Measurements from ENCODE around the gene NCK1. TPM values are rescaled to one million over a fixed set of nuclear protein-coding genes. Genes with fewer than 3 reads are reported as not detected.
"Not testable (repeated sequence)": the region's sequence is repeated elsewhere in the genome, so short reads cannot be mapped to it uniquely, and the experiment has no call there.

The NCK1 gene
- polyA plus RNA-seq, 1 donor, result 29.4 TPM

GRCh38 chr3:136987398-136987980 is 125.5 kb downstream of the NCK1 start:
- not testable (repeated sequence) for DNase-seq (ENCODE audit: low read depth)

DNA sequence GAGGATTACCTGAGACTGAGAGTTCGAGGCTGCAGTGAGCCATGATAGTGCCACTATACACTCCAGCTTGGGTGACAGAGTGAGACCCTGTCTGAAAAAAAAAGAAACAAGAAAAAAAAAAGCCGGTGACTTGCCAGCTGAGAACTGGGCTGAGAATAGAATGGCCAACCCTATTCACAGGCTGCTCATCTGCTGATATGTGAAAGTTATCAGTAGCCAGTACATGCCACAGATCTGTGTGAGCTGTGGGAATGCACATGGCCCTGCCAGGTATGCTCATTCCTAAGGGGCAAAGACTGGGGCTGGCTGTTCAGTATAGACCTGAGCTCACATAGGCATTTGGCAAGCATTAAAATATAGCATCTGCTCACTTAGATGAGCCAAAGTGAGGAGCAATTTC is 126.6 kb downstream of the NCK1 start:
- DNase-seq (ENCODE audit: low read depth), result no peak

DNA sequence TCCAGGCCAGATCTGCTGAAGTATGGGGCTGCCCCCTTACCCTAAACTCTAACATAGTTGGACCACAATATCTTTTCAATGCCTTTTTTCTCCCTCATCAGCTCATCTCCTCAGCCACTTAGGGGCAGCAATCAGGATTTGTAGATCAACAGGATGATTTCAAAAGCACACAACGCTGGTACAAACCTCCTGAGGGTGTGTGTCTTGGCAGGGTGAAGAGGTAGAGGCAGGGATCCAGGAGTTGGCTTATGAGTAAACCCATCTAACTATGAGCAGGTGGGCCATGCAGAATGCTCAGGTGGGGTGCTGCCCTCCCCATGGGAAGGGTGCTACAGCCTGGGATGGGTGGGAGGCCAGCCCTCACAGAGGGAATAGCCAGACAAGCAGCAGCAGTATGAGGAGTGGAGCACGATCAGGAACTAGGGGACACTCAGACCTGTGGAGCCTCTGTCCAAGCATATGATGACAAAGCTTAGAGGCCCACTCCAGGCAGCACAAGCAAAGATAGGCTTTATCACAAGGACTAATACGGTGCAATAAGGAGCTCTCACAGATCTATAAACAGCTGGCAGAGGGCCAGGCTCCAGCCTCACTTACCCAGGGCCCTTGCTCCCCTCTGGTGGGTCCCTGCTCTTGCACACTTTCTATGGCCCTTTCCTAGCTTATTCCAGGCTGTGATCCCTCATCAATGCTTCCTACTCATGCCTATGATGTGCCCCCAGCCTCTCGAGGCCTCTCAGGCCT is 127.9 kb downstream of the NCK1 start:
- no peak for DNase-seq (ENCODE audit: low read depth)

GRCh38 chr3:136990826-136991225 is 128.8 kb downstream of the NCK1 start:
- DNase-seq (ENCODE audit: low read depth), result no peak

- DNase-seq (ENCODE audit: low read depth), result no peak
Observed at GRCh38 chr3:136992115-136992514, 130.1 kb downstream of the NCK1 start.

DNA sequence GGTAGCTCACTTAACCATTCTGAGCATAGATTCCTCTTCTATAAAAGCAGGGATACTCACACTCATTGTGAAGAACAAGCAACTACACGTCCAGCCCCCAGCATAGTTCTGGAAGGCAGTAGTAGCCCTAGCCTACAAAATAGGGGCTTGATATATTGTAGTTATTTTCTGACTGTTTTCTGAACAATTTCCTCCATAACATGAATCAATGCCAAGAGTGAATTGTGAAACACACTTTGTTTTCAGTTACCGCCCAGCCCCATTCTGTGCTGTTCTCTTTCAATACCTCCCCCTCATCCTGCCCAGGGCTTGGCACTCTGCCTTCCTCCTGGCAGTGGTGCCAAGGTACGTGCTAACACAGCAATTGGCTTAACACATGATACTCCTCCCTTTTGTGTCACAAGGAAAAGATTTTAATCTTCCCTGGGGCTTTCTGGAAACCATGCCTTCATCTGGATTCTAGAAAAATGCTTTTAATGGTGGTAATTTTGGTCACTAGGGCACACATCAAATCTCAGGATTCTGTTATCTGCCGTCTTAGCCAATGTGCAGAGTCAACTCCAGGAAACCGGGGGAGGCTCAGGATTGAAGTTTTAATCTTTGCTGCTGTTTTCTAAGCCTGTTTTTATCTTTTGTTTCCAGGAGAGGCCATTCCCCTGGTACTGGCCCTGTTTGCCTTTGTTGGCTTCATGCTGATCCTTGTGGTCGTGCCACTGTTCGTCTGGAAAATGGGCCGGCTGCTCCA is 132.9 kb downstream of the NCK1 start:
- no peak for DNase-seq (ENCODE audit: low read depth)

DNA sequence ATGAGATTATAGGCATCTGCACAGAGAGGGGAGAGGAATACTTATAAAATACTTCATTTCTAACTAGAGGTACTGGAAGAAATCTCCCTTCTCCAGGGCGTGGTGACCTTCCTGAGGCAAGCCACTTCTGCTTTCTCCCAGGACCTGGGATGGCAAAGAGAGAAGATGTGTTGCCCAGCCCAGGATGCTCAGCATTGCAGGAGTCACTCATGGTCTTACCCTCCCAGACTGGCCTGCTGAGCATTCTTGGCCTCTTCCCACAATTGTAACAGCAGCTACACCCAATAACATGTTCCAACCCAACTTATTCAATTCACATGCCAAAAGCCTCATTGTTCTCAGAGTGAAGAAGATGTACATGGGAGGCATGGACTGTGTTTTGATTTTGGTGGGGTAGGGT is 133.6 kb downstream of the NCK1 start:
- no peak for DNase-seq (ENCODE audit: low read depth)

Other genes with a start within 250 kb of the NCK1 start
- gene STAG1, start 109.8 kb upstream of the NCK1 start, polyA plus RNA-seq (ENCODE audit: insufficient read length), result 30.3 TPM
- gene SLC35G2, start 43.1 kb upstream of the NCK1 start, polyA plus RNA-seq (ENCODE audit: insufficient read length), result 1.7 TPM
- gene IL20RB, start 95.8 kb downstream of the NCK1 start, polyA plus RNA-seq (ENCODE audit: insufficient read length), result 1.3 TPM

All from forelimb muscle (tissue), 1 donor.